GM18507 (cell line): Measurements from ENCODE around the gene MGAM2.

Experiments used
- DNase-seq: peaks from one replicate; pipeline ENCODE4 v3.0.0; 2011; ENCODE audit warnings: low read depth; ENCODE audit not compliant: insufficient read length; ENCODE audit errors: extremely low spot score
- FAIRE-seq: peaks from 2 replicates; lab custom pipeline; 2011; peaks lifted over from hg19 to GRCh38; lab: Jason Lieb, UNC

Gene MGAM2

DNA sequence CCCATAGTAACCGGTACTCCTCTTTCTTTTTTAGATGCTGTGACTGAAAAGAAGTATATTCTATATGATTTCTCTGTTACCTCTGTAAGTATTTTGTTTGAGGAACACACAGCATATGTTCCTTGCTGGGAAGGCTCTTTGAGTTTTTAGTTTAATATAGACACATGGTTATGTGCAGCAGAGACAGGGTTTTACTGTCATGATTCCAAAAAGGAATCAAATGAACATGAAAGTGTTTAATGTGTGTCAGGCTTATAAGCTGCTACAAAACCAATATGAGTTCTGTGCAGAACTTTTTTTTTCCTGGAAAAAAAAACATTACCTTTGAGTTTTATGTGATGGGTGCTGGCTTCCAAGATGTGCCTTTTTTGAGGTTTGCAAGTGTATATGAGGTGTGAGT, 50.4 kb downstream of the MGAM2 start:
- FAIRE-seq, result no peak
- DNase-seq, result no peak

DNA sequence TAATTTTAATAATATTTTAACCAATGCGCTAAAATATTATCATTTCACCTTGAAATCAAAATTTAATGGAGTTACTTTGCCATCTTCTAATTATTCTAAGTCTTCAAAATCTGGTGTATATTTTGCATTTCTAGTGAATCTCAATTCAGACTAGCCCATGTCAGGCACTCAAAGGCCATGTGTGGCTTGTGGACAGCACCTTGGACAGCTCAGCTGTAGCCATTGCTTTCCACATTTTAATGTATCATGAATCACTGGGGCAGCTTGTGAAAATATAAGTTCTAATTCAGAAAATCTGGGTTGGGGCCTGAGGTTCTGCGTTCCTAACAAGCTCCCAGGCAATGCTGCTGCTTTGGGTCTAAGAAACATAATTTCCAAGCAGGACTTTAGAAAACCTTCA, 57.2 kb downstream of the MGAM2 start:
- DNase-seq, result no peak

DNA sequence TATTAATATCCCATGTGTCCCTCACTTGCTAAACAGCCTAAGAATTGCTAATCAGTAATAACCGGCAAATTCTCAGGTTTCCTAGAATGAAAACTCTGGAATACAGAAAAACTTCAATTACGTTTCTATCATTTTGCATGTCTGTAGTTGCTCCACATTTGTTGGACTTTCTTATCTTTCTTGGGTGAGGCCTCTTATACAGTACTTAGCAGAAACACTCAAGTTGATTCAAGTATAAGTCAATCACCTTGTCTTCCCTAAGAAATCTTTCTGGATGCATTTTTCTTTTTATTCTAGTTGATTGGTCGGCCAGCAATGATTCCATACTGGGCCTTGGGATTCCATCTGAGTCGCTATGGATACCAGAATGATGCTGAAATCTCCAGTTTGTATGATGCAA, 61.4 kb downstream of the MGAM2 start:
- DNase-seq, result no peak
- FAIRE-seq, result no peak

More for the DNA sequence above, 57.2 kb downstream of the MGAM2 start:
- FAIRE-seq, result no peak

DNA sequence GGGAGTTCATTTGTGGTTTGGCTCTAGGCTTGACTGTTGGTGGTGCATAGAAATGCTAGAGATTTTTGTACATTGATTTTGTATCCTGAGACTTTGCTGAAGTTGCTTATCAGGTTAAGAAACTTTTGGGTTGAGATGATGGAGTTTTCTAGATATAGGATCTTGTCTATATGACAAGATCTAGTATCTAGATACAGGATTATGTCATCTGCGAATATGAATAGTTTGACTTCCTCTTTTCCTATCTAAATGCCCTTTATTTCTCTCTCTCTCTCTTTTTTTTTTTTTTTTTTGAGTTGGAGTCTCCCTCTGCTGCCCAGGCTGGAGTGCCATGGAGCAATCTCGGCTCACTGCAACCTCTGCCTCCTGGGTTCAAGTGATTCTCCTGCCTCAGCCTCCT, 62.9 kb downstream of the MGAM2 start:
- DNase-seq, result no peak
- FAIRE-seq, result no peak

DNA sequence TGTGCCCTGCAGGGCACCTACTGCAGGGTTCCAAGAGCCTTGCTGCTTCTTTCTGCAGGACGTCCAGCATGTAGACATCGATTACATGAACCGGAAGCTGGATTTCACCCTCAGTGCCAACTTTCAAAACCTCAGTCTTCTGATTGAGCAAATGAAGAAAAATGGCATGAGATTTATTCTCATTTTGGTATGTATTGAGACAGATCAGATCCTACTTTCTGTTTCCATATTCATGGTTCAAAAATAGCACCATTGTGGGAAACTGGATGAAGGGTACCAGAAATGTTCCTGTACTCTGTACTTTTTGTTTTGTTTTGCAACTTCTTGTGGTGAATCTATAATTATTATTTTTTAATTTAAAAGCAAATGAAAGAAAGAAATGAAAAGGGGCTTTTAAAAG, 64.1 kb downstream of the MGAM2 start:
- FAIRE-seq (no peak), DNase-seq (no peak)

DNA sequence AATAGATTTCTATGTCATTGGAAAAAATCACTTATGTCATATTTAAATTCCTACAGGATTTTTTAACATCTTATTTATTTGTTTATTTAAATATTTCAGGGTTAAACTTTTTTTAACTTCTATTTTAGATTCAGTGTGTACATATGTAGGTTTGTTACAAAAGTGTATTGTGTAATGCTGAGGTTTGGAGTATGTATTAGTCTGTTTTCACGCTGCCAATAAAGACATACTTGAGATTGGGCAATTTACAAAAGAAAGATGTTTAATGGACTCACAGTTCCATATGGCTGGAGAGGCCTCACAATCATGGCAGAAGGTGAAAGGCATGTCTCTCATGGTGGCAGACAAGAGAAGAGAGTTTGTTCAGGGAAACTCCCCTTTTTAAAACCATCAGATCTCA, 65.4 kb downstream of the MGAM2 start:
- FAIRE-seq (no peak), DNase-seq (no peak)

DNA sequence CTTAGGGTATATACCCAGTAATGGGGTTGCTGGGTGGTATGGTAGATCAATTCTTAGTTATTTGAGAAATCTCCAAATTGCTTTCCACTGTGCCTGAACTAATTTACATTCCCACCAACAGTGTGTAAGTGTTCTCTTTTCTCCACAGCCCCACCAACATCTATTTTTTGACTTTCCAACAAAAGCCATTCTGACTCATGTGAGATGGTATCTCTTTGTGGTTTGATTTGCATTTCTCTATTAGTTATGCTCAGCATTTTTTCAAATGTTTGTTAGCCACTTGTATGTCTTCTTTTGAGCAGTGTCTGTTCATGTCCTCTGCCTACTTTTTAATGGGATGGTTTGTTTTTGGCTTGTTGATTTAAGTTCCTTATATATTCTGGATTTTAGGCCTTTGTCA, 66.4 kb downstream of the MGAM2 start:
- no peak for DNase-seq
- FAIRE-seq, result no peak

DNA sequence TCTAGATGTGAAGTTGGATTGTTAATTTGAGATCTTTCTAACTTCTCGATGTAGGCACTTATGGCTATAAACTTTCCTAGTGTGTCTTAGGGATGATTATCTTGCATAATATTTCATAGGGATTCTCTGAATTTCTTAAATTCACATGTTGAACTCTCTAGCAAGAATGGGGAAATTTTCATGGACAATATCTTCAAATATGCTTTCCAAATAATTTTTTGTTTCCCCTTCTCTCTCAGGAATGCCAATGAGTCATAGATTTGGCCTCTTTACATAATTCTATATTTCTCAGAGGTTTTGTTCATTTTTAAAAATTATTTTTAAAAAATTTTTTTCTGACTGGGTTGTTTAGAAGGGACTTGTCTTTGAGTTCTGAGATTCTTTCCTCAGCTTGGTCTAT, 68.9 kb downstream of the MGAM2 start:
- no peak for FAIRE-seq

DNA sequence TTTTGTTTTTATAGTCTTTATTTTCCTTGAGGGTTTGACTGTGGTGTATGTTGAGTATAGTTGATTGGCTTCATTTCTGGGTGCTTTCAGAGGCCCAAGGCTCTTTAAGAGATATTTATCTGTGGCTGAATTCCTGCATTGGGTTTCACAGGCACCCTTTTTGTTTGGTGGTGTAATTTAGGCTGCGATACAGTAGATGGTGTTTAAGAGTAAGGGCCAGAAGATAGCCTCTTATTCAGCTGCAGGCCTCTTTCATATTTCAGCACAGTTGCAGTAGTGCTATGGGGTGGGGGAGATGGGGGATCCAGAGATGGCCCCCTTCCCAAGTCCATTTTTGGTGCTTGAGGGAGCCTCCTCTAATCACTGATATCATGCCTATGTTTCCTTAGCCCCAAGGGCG, 69.7 kb downstream of the MGAM2 start:
- no peak for FAIRE-seq
- DNase-seq, result no peak

More for the DNA sequence above, 68.9 kb downstream of the MGAM2 start:
- no peak for DNase-seq

DNA sequence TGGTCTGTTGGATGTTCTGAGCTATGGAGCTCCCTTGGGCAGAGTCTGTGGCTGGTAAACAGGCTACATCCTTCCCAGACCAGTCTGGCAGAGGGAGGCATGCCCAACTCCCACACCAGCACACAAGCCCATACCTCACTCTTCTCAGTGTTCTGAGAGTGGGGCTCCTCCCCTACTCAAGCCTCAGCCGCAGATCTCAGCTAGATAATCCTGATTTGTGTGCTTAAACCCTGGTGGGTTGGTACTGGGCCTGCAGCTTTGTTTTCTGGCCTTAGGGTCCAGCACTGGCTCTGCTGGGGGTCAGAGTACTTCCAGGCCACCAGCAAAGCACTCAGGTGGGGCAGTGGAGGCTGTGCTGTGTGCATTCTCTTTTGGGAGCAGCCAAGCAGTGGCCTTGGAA, 70.4 kb downstream of the MGAM2 start:
- DNase-seq (no peak), FAIRE-seq (no peak)

DNA sequence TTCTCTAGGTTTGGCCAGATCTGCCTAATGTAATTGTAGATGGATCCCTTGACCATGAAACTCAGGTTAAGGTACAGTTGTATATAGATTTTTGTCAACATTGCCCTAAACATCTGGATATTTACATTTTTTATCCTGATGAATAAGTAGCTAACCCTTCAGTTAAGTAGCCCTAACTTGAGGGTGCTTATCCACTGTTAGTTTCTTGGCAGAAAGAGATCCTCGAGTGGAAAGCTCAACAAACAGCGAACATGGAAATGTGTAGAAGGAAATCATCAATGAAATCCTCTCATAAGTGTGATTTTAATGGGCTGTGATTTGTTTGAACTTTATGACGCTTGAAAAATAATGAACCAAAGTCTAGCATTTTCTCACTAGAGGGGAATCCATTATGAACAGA, 73.6 kb downstream of the MGAM2 start:
- FAIRE-seq (no peak), DNase-seq (no peak)

DNA sequence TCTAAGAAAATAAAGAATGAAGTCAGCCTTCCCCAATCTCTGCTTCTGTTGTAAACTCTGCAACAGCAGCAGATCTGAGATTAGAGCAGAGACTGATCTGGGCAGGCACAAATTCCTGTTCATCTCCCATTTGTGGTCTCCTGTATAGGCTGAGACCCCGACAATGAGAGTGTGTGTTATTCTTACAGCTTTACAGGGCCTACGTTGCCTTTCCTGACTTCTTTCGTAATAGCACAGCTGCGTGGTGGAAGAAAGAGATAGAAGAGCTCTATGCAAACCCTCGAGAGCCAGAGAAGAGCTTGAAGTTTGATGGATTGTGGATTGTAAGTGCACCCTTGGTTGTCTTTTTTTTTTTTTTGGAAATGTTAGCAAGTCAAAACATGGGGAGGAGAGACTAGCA, 74.3 kb downstream of the MGAM2 start:
- FAIRE-seq (no peak), DNase-seq (no peak)

DNA sequence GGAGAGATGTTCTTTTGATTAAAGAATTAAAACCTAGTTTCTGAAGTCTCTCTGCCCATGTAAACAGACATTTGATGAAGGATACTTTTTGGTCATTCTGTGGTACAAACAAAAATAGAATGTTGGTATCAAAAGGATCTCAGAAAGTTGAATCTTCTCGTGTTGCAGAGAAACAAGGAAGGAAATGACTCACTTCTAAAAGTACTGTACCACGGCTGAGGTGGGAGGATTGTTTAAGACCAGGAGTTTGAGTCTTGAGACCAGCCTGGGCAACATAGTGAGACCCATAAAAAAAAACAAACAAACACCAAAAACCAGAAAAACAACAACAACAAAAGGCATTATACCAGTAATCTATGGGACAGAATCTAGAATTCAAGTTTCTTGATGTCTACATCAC, 76.6 kb downstream of the MGAM2 start:
- FAIRE-seq (no peak), DNase-seq (no peak)

DNA sequence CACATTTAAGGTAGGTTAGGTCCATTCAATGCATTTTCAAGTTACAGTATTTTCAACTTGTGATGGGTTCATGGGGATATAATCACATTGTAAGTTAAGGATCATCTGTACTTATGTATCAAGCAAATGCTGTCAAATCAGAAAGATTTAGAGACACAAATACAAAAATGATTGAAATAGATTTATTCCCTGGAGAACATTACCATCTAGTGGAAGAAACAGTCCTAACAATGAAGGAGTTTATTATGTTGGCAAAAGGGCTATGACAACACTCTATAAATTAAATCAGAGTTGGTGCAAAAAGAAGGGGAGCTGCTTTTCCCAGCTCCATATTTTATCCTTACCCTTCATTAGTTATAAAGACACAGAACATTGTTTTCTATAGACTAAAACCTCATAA, 77.3 kb downstream of the MGAM2 start:
- no peak for FAIRE-seq
- DNase-seq, result no peak

DNA sequence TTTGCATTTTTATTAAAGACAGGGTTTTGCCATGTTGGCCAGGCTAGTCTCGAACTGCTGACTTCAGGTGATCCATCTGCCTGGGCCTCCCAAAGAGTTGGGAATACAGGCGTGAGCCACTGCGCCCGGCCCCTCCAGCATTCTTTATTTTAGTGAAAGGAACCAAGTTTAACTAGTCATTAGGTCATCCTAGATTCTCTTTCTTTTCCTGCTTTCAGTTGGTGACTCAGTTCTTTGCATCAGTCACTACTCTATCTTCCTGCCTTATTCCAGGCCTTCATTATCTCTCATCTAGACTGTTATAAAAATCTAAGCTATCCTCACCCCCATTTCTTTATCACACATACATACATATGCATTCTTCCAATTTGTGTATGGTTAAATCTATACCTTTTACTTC, 82.7 kb downstream of the MGAM2 start:
- no peak for FAIRE-seq

DNA sequence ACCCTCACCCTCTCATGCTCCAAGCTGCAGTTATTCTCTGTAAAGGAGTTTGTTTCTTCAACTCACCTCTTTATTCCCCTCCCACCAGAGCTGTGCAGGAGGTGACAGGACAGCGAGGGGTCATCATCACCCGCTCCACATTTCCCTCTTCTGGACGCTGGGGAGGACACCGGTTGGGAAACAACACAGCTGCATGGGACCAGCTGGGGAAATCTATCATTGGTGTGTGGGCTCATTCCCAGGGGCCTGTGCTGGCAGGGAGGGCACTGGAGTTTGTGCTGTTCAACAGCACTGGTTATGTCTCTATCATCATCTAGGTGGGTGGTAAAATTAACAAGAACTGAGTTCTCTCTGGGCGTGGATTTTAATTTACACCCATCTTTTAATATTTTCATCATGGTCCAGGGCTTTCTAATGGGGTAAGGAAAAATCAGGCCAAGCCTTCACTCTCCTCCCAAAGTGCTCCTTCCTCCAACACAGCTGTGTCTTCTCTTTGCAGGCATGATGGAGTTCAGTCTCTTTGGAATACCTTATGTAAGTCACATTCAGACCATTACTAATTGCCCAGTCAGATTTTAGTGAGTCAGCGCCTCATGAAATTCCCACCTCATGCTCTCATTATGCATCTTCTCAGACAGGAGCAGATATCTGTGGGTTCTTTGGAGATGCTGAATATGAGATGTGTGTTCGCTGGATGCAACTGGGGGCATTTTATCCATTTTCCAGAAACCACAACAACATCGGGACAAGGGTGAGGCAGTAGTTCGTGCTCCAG, 84.7 kb downstream of the MGAM2 start:
- no peak for DNase-seq
- FAIRE-seq, result no peak

More for the DNA sequence above, 82.7 kb downstream of the MGAM2 start:
- DNase-seq, result no peak

DNA sequence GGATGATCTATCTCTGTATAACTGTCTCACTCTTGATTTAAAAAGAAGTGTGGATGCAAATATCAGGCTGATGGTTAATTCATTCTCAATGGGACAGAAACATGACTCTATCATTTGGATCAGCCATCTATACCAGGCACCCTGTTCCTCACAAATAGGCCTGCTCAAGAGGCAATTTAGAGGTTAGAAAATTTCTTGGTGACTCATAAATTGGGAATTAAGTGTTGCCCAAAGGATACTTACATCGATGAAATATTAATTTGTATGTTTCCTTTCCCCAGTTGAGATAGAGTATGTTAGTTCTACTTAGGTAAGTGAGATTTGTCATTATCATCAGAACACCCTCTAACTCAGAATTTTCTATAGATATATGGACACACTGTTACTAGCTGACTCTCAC, 88.7 kb downstream of the MGAM2 start:
- no peak for FAIRE-seq
- DNase-seq, result no peak

DNA sequence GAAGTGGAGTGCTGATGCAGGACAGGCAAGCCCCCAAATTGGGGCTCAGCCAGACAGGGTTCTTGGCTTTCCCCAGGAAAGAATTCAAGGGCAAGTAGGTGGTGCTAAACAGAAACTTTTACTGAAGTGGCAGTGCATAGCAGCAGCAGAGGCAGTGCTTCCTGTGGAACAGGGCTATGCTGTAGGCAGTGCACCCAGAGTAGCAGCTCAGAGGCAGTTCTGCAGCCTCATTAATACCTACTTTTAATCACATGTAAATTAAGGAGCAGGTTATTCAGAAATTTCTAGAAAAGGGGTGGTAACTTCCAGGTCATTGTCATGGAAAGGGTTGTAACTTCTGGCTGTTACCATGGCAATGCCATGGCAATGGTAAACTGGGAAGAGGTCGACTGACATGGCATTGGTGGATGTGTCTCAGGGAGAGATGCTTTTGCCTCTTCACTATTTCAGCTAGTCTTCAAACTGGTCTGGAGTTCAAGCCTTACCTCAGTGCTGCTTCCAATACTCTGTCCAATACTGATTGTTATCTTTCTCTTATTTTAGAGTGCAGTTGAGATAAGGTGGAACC, 117.1 kb downstream of the MGAM2 start:
- DNase-seq (no peak), FAIRE-seq (no peak)

DNA sequence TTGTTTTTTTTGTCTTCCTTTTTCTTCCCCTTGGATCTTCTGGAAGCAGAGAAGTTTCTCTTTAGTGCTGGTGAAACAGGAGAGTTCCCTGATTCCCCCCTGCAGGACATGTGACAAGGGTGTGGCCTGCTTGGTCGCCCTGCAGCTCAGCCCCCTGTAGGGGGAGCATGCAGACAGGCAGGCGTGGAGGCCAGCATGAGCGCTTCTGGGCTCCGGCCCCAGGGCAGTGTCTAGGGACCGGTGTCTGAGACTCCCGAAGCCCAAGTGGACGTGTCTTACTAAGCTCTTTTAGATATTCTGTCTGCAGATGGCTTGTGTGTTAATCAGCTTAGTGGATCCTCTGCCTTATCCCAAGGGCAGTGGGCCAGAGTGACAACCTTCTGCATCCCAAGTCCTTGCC, 120.2 kb downstream of the MGAM2 start:
- DNase-seq (no peak), FAIRE-seq (no peak)

DNA sequence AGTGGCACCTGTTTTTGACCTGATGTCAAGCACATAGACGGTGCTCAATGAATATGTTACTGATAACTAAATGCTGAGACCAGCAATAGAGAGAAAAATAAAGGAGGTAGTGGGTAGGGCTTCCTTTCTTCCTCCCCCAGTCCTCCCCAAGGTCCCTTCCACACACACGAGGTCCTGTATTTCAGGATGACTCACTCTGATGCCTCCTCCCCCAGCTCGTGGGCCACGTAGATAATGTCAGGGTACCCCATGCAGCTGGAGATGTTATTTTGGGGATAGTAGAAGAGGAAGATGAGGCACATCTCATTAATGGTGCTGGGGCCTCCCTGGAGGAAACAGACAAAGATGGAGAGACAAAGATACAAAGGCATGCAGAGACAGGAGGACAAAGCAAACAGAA, 129.0 kb downstream of the MGAM2 start:
- no peak for FAIRE-seq

DNA sequence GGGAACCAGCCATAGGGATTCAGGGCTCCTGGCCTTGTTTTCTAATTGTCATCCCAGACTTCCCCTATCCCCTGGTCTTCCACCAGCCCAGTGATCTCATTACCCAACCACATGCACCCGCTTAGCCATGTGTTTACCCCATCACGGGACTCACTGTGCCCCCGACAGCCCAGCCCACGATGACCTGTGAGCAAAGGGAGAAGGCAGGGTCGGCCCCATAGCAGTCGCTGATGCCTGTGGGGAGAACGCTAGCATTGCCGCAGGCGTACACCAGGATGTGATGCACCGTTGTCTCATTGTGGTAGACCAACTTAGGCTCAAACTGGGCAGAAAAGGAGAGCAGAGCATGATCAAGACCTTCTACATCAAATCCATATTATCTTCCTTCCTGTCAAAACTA, 132.3 kb downstream of the MGAM2 start:
- DNase-seq (no peak), FAIRE-seq (no peak)

More for the DNA sequence above, 129.0 kb downstream of the MGAM2 start:
- no peak for DNase-seq
